Activated CD4-positive, alpha-beta T cell treated with anti-CD3 and anti-CD28 coated beads, Interleukin-10, Interleukin-2, amounts not matched to agents 100 ng/mL and 50 ng/mL, durations not matched to agents 16 hours and 8 hours (primary cell): ENCODE data around the gene TACC2.

ENCODE experiments used
- DNase-seq: peaks from one replicate; pipeline ENCODE4 v3.0.0-alpha.2; 2020

The TACC2 gene

GRCh38 chr10:122237331-122237990 lies 248.5 kb downstream of the TACC2 start:
- no peak for DNase-seq

GRCh38 chr10:122239578-122240257 lies 250.8 kb downstream of the TACC2 start:
- DNase-seq: no peak

GRCh38 chr10:122240401-122240800 lies 251.4 kb downstream of the TACC2 start:
- no peak for DNase-seq

- DNase-seq: no peak
These were observed 252.9 kb downstream of the TACC2 start for GRCh38 chr10:122241836-122242235.

DNA sequence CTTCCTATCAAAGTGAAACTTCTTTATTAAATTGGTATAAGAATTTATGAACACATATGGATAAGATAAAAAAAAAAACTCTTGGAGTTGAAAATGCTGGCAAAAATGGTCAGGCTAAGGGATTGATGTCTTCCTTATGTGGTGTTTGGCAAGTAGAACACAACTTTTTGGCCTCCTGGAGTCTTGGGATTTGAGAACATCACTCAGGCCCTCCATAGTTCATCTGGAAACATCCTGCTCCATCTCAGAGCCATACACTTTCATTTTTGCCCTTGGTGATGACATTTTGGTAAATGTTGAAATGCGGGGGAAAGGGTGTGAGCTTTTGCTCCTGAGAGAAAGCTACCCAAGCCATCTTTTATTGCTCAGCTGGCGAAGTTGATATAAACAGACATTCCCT lies 254.6 kb downstream of the TACC2 start:
- no peak for DNase-seq

GRCh38 chr10:122244001-122244975 lies 255.3 kb downstream of the TACC2 start:
- DNase-seq: no peak

- no peak for DNase-seq
These were observed 256.2 kb downstream of the TACC2 start for GRCh38 chr10:122245136-122245535.

- no peak for DNase-seq
These were observed 256.9 kb downstream of the TACC2 start for GRCh38 chr10:122245897-122246296.

- no peak for DNase-seq
These were observed 258.0 kb downstream of the TACC2 start for GRCh38 chr10:122246830-122247520.

DNA sequence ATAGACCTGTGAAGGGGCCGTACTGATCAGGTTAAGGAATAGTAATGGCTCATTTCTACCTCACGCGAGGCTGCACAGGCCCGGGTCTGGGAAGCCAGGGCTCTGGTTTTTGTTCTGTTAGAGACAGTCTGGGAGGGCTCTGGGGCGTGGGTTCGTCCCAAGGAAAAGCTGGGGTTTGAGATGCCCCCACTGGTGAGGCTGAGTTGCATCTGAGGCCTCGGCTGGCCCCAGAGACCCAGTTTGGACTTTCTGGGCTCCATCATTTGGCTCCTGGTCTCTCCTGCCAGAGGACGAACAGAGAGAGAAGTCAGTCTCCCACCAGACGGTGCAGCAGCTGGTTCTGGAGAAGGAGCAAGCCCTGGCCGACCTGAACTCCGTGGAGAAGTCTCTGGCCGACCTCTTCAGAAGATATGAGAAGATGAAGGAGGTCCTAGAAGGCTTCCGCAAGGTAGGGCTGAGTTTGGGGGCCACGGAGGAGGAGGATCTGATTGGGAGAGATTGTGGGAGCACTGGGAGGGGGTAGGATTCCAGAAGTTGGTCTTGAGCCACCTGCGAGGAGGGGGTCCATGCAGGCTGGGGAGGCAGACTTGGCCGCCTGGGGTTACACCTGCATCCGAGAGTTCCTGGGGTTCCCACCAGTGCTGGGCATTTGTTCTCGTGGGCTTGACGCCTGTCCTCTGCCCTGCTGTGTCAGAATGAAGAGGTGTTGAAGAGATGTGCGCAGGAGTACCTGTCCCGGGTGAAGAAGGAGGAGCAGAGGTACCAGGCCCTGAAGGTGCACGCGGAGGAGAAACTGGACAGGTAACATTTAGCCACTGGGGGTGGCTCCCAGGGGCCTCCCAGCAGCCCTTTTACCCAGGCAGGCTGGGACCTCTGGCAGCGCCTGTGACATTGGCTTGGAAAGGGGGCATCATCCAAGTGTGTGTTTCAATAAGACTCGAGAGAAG lies 259.7 kb downstream of the TACC2 start:
- no peak for DNase-seq

DNA sequence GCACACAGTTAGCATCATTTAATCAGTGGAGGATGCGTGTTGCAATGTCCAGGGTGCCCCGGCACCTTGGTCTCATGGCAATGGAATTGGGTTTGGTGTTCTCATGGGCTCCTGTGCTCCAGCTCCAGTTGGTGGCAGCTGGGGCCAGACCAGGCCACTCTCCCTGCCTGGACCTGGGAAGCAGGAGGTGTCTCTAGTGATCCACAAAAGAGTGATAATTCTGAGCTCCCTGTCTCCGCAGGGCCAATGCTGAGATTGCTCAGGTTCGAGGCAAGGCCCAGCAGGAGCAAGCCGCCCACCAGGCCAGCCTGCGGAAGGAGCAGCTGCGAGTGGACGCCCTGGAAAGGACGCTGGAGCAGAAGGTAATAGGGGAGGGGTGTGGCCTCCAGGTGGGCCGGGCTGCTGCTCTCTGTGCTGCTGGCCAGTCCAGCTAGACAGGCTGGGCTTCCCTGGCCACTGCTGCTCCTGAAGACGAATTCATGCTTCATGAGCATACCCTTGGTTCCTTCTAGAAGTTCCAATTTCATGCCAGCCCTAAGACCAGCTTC lies 260.4 kb downstream of the TACC2 start:
- no peak for DNase-seq

- DNase-seq: no peak
These were observed 261.2 kb downstream of the TACC2 start for GRCh38 chr10:122249991-122250750.

- no peak for DNase-seq
These were observed 262.7 kb downstream of the TACC2 start for GRCh38 chr10:122251459-122252255.

DNA sequence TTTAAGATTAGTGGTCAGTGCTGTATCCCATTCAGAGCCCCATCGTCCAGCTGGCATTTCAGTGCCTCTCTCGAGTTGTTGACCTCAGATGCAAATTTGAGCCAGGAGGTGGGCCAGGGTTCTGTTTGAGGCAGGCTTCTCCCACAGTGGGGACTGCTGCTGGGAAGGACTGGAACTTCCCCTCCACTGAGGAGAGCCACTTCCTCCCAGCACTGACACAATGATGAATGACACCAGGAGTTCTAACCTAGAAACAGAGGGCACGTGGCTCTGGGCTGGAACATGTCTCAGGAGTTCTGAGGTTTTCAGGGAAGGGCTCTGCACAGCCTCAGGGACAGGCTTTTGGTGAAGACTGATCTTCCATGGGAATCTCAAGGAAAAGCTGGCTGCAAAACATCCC lies 263.8 kb downstream of the TACC2 start:
- DNase-seq: no peak

DNA sequence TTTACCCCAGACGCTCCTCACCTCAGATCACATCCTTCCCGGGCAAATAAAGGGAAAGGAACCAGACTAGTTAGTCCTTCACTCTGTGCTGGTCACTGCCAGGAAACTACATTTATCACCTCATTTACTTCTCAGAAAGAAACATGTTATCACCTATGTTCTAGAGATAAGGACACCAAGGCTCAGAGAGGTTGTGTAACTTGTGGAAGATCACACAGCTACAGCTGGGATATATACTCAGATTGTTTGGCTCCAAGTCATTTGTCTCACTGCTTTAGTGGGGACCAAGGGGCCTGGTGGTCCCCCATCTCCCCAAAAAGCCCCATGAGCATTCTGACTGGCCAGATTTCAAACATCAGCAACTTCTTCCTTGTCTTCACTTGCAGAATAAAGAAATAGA lies 264.6 kb downstream of the TACC2 start:
- DNase-seq: no peak

DNA sequence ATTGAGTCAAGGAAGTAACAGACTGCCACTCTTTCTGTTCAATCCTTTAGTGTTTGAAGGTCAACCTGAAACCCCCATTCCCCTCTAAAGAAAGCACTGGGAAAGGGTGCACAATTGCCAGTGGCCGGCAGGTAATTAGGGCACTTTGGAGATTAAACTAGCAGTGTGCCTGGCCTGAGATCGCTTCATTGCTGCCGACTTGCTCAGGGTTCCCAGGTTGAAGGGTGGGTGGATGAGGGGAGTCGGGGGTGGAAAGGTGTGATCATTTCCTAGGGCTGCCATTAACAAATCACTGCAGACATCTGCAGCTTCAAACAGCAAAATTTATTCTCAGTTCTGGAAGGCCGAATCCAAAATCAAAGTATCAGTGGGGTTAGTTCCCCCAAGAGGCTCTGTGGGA lies 265.9 kb downstream of the TACC2 start:
- DNase-seq: no peak

DNA sequence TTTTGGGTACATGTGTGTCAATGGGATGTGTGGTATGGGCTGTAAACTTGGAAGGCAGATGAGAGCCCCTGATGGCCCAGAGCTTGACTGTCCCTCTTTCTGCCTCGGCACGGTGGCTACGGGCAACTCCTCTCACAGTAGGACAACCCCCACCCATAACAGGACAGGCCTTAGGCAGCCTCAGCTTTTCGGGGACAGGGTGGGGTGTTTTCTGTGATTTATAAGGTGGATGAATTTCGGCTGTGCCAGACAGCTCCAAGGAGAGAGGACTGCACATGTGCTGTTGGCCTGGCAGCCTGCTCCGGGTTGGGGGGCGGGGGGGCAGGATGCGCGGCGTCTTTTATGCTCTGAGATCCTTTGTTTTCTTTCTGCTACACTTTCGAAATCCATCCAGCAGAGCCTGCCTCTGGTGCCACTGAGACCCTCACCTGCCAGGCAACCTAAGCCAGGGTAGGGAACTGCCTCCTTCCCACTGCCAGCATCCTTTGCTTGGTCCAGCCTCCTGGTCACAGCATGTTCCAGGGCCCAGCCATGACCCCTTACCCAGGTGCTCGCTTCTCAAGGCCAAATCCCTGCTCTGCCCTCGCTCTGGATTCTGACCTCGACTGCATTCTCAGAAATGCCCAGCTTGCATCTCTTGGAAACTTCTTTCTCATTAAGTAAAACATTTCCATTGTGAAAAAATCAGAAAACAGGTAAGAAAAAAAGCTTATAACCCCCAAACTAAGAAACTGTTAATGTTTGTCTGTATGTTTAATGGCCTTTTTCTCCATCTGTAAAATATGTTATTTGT lies 266.7 kb downstream of the TACC2 start:
- DNase-seq: no peak

DNA sequence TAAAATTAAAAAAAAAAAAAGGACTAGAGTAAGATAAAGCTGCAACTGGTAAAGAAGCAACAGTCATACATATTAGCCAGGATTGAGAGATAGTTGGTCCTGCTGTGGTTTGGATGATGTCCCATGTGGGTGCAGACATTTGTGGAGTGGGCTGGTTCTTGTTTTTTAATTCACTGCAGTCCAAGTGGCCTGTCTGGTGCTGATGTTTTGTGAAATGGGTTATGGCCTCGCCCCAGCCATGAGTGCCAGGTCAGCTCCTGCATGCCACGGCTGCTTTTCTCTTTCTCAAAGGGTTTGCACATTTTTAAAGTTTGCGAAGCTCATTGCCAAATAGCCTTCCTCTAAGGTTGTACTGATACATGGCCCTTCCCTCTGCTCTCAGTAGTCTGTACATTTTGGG lies 268.1 kb downstream of the TACC2 start:
- DNase-seq: no peak
